Breast epithelium (tissue), 4 donors: ENCODE results near the gene GNAL. TPM values are rescaled to one million over a fixed set of nuclear protein-coding genes. Genes with fewer than 3 reads are reported as not detected.

ENCODE experiments used
- DNase-seq, 2 donors: peaks; one replicate each; pipeline ENCODE4 v3.0.0-alpha.2; 2019; ENCODE audit warnings: low spot score in 2 of 2
- H3K27ac ChIP-seq, 2 donors: fragments of 200-600 bp; sonication (generic) in 1 of 2; one replicate each; pipeline ENCODE4 v1.5.1; 2016 to 2019; ENCODE audit warnings: mild to moderate bottlenecking in 1 of 2
- H3K27me3 ChIP-seq, 2 donors: fragments of 200-600 bp; sonication (generic) in 1 of 2; one replicate each; pipeline versions ENCODE4 v1.5.1 to v1.6.0; 2017 to 2019; ENCODE audit warnings: control low read depth in 1 of 2, mild to moderate bottlenecking in 1 of 2
- H3K36me3 ChIP-seq: fragments of 200-600 bp; one replicate; pipeline ENCODE4 v1.5.1; 2019
- H3K4me1 ChIP-seq, 2 donors: fragments of 200-600 bp; sonication (generic); one replicate each; pipeline ENCODE4 v1.5.1; 2016 to 2019; ENCODE audit warnings: control low read depth in 1 of 2
- H3K4me3 ChIP-seq, 3 donors: fragments of 200-600 bp; sonication (generic); 1 replicate in 2 of 3; 2 replicates in 1 of 3; pipeline ENCODE4 v1.5.1; 2016 to 2019; ENCODE audit warnings: mild to moderate bottlenecking in 3 of 3, moderate library complexity in 2 of 3
- H3K9me3 ChIP-seq, 2 donors: fragments of 200-600 bp; sonication (generic) in 1 of 2; one replicate each; pipeline ENCODE4 v1.5.1; 2016 to 2019; ENCODE audit warnings: control low read depth in 1 of 2
- CTCF ChIP-seq, 3 donors: fragments of 450-650 bp; IDR thresholded peaks; one replicate each; pipeline ENCODE4 v1.5.1; 2016 to 2017; ENCODE audit warnings: antibody characterized with exemption in 3 of 3, mild to moderate bottlenecking in 3 of 3, moderate library complexity in 3 of 3
- POLR2A ChIP-seq: fragments of 450-650 bp; IDR thresholded peaks from one replicate; pipeline ENCODE4 v1.6.1; 2016; ENCODE audit warnings: antibody characterized with exemption, mild to moderate bottlenecking, moderate library complexity
- POLR2AphosphoS5 ChIP-seq, 3 donors: sonication (generic); formaldehyde crosslinking; IDR thresholded peaks; one replicate each; pipeline ENCODE4 v1.6.1; 2017; ENCODE audit warnings: antibody characterized with exemption in 3 of 3
- intact Hi-C: fragments of 100-400 bp; cut with DNase I; formaldehyde crosslinking; loops from one replicate; pipeline ENCODE4 v1.15.1; 2023; ENCODE audit warnings: low total_unique reads
- total RNA-seq, 3 donors: library from RNA; depleted of rRNA; stranded (reverse); fragments of >200 nt; gene quantifications; one replicate each; pipeline ENCODE4 v1.1.0, GENCODE V29; 2016

GNAL gene
- total RNA-seq, 3 donors from 2014 or later: 6.6 to 15.4 (median 7.5) TPM

DNA sequence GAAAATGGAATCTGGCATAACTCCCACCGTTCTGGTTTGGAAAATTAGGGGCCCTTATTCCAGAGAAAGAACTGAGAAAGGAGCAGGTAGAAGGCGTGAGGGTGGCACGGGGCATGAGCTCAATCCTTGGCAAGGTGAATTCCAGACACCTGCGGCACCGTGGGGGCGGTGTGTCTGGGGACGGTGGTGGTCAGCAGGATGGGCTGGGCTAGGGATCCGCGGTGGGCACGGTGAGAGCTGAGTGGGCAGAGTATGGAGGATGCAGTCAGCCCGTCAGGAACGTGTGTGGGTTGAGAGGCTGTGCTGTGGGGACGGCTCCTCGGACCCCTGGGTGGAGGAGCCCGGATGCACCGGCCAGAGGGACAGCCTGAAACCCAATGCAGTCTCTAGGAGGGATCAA lies 61.1 kb downstream of the GNAL start:
- intact Hi-C loops: no loop called here
- H3K27me3 ChIP-seq: peaks cover 0 to 35% of the 10 kb centered on the region in 2 donors
- no peak for DNase-seq
- TF ChIP-seq POLR2AphosphoS5 (IDR thresholded peaks at IDR 0.05) (no peak), CTCF (IDR thresholded peaks at IDR 0.05) (no peak), POLR2A (no peak)
- no peaks in the 10 kb centered on the region for H3K4me1 ChIP-seq
- no peaks in the 10 kb centered on the region for H3K36me3 ChIP-seq
- H3K4me3 ChIP-seq: no peak overlapping the region
- H3K9me3 ChIP-seq: no peaks in the 10 kb centered on the region
- no peak overlapping the region for H3K27ac ChIP-seq

DNA sequence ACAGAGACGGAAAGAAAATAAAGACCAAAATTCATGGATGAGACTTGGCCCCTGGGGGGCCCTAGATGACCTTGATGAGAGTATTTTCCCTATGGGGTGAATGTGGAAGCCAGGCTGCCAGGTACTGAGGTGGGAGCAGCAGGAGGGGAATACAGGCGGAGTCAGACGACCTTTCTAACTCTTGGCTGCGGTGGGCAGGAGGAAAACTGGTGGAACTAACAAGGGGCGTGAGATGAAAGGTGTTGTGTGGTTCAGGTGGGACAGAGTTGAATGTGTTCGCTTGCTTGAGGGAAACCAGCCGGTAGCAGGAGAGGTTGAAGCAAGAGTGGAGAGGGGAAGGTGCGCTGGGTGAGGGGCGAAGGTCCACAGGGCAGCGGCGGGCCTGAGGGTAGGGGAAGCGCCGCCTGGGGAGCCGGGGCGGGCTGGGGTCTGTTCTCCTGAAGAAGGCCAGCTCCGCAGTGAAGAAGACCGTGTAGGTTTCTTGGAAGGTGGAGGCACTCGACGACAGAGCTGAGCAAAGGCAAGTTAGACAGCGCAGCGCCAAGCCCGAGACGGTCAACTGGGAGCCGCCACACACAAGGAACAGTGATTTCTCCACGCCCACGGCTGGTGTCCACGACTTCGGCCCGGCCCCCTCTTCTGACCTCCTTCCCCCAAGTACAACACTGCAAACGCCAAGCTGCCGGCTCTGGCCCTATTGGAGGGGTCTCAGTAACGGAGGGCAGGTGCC lies 61.7 kb downstream of the GNAL start:
- intact Hi-C loops: no loop called here
- peaks cover 0 to 31% of the 10 kb centered on the region in 2 donors for H3K27me3 ChIP-seq
- no peaks in the 10 kb centered on the region for H3K4me1 ChIP-seq
- H3K36me3 ChIP-seq: no peaks in the 10 kb centered on the region
- peak overlapping the region in 1 of 3 donors; percentile 68 for H3K4me3 ChIP-seq
- H3K27ac ChIP-seq: no peak overlapping the region
- DNase-seq: no peak
- no peaks in the 10 kb centered on the region for H3K9me3 ChIP-seq
- TF ChIP-seq CTCF (IDR thresholded peaks at IDR 0.05) (no peak), POLR2A (no peak), POLR2AphosphoS5 (IDR thresholded peaks at IDR 0.05) (no peak)

GRCh38 chr18:11751341-11752115 lies 62.5 kb downstream of the GNAL start:
- Histone ChIP-seq H3K27me3 (peaks cover 0 to 31% of the 10 kb centered on the region in 2 donors), H3K4me3 (peak overlapping the region; percentile 42 to 68 (median 49))

GRCh38 chr18:11752116-11752911 lies 63.2 kb downstream of the GNAL start:
- intact Hi-C loops: no loop called here
- no peaks in the 10 kb centered on the region for H3K9me3 ChIP-seq
- peaks cover 0 to 31% of the 10 kb centered on the region in 2 donors for H3K27me3 ChIP-seq
- peak overlapping the region; percentile 42 to 68 (median 49) for H3K4me3 ChIP-seq
- DNase-seq: no peak
- H3K4me1 ChIP-seq: no peaks in the 10 kb centered on the region
- H3K36me3 ChIP-seq: no peaks in the 10 kb centered on the region
- no peak for TF ChIP-seq POLR2A
- no peak for TF ChIP-seq POLR2AphosphoS5 (IDR thresholded peaks at IDR 0.05)
- no peak overlapping the region for H3K27ac ChIP-seq

More at GRCh38 chr18:11751341-11752115, 62.5 kb downstream of the GNAL start:
- intact Hi-C loops: no loop called here
- H3K36me3 ChIP-seq: no peaks in the 10 kb centered on the region
- no peaks in the 10 kb centered on the region for H3K9me3 ChIP-seq
- TF ChIP-seq POLR2A (no peak), POLR2AphosphoS5 (IDR thresholded peaks at IDR 0.05) (no peak), CTCF (IDR thresholded peaks at IDR 0.05) (no peak)
- no peak overlapping the region for H3K27ac ChIP-seq
- H3K4me1 ChIP-seq: no peaks in the 10 kb centered on the region
- no peak for DNase-seq

DNA sequence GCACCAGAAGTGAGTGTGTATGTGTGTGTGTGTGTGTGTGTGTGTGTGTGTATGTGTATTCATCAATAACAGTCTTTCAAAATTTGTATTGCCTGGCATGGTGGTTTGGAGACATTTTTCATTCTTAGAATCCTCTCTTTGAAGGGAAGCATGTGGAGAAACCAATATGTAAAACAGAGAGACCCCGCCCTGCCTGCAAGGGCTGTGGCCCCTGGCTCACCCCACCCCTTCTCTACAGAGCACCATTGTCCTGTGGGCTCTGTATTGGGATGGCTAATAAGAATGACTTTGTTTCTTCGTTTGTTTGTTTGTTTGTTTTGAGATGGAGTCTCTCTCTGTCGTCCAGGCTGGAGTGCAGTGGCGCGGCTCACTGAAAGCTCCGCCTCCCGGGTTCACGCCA lies 65.9 kb downstream of the GNAL start:
- Histone ChIP-seq H3K9me3 (no peaks in the 10 kb centered on the region), H3K27me3 (peaks cover 0 to 31% of the 10 kb centered on the region in 2 donors), H3K27ac (no peak overlapping the region), H3K4me1 (no peaks in the 10 kb centered on the region), H3K36me3 (no peaks in the 10 kb centered on the region), H3K4me3 (no peak overlapping the region)
- TF ChIP-seq CTCF (IDR thresholded peaks at IDR 0.05) (no peak), POLR2AphosphoS5 (IDR thresholded peaks at IDR 0.05) (no peak), POLR2A (no peak)
- intact Hi-C loops: no loop called here
- DNase-seq: no peak
